Liver (tissue), 9 donors: Measurements from ENCODE around the gene RALGAPA2. TPM values are rescaled to one million over a fixed set of nuclear protein-coding genes. Genes with fewer than 3 reads are reported as not detected.

Experiments used
- DNase-seq: peaks from one replicate; pipeline ENCODE4 v3.0.0-alpha.2; 2017; ENCODE audit warnings: low spot score
- H3K27ac ChIP-seq, 2 donors: one replicate each; pipeline ENCODE4 v1.7.0; 2013; ENCODE audit warnings: inconsistent platforms in 2 of 2, low read length in 2 of 2, control low read depth in 1 of 2, low read depth in 1 of 2, mild to moderate bottlenecking in 1 of 2
- H3K27me3 ChIP-seq, 4 donors: one replicate each; pipeline versions ENCODE4 v1.6.1 to v1.7.0; 2013; ENCODE audit warnings: low read length in 3 of 4, inconsistent platforms in 1 of 4, mild to moderate bottlenecking in 1 of 4, moderate library complexity in 1 of 4; ENCODE audit not compliant: control insufficient read depth in 4 of 4, insufficient read depth in 4 of 4
- H3K36me3 ChIP-seq, 4 donors: one replicate each; pipeline versions ENCODE4 v1.6.1 to v1.7.0; 2013; ENCODE audit warnings: low read length in 3 of 4, mild to moderate bottlenecking in 3 of 4, low read depth in 1 of 4, moderate library complexity in 1 of 4; ENCODE audit not compliant: control insufficient read depth in 4 of 4, insufficient read depth in 3 of 4
- H3K4me1 ChIP-seq, 4 donors: one replicate each; pipeline versions ENCODE4 v1.6.1 to v1.7.0; 2013; ENCODE audit warnings: low read length in 3 of 4, mild to moderate bottlenecking in 3 of 4, moderate library complexity in 1 of 4; ENCODE audit not compliant: control insufficient read depth in 4 of 4, insufficient read depth in 4 of 4
- H3K4me3 ChIP-seq, 3 donors: one replicate each; pipeline versions ENCODE4 v1.6.1 to v1.7.0; 2013; ENCODE audit warnings: low read length in 3 of 3, control low read depth in 1 of 3, low read depth in 1 of 3, mild to moderate bottlenecking in 1 of 3
- H3K9ac ChIP-seq, 2 donors: one replicate each; pipeline ENCODE4 v1.7.0; 2013; ENCODE audit warnings: low read length in 2 of 2, mild to moderate bottlenecking in 2 of 2, moderate library complexity in 2 of 2, control low read depth in 1 of 2, low read depth in 1 of 2
- H3K9me3 ChIP-seq, 4 donors: one replicate each; pipeline versions ENCODE4 v1.6.1 to v1.7.0; 2013; ENCODE audit warnings: low read length in 3 of 4; ENCODE audit not compliant: control insufficient read depth in 4 of 4
- EGR1 ChIP-seq, 2 donors: IDR thresholded peaks; 2 replicates each; pipeline ENCODE4 v1.6.1; 2016 to 2018; ENCODE audit warnings: antibody characterized with exemption in 2 of 2, low read depth in 2 of 2
- FOXA1 ChIP-seq: IDR thresholded peaks from 2 replicates; pipeline ENCODE4 v1.6.1; 2016; ENCODE audit warnings: antibody characterized with exemption
- FOXA2 ChIP-seq: IDR thresholded peaks from 2 replicates; pipeline ENCODE4 v1.6.1; 2016; ENCODE audit warnings: antibody characterized with exemption
- GABPA ChIP-seq, 2 donors: IDR thresholded peaks in 1 of 2; conservative IDR thresholded peaks in 1 of 2; 2 replicates each; pipeline ENCODE4 v1.6.1; 2016; ENCODE audit warnings: antibody characterized with exemption in 2 of 2, mild to moderate bottlenecking in 1 of 2, moderate library complexity in 1 of 2
- HNF4A ChIP-seq, 2 donors: conservative IDR thresholded peaks; 2 replicates each; pipeline ENCODE4 v1.6.1; 2016; ENCODE audit warnings: antibody characterized with exemption in 2 of 2, mild to moderate bottlenecking in 2 of 2
- HNF4G ChIP-seq: IDR thresholded peaks from 2 replicates; pipeline ENCODE4 v1.6.1; 2016; ENCODE audit warnings: antibody characterized with exemption
- JUND ChIP-seq, 2 donors: IDR thresholded peaks; 2 replicates each; pipeline ENCODE4 v1.6.1; 2016; ENCODE audit warnings: antibody characterized with exemption in 2 of 2
- NR2F2 ChIP-seq: IDR thresholded peaks from 2 replicates; pipeline ENCODE4 v1.6.1; 2016; ENCODE audit warnings: antibody characterized with exemption
- RAD21 ChIP-seq, 2 donors: IDR thresholded peaks; 2 replicates each; pipeline ENCODE4 v1.6.1; 2016; ENCODE audit warnings: antibody characterized with exemption in 2 of 2, mild to moderate bottlenecking in 2 of 2
- RXRA ChIP-seq, 2 donors: IDR thresholded peaks; 2 replicates each; pipeline ENCODE4 v1.6.1; 2017 to 2018; ENCODE audit warnings: antibody characterized with exemption in 2 of 2, mild to moderate bottlenecking in 1 of 2
- SP1 ChIP-seq: IDR thresholded peaks from 2 replicates; pipeline ENCODE4 v1.6.1; 2018; ENCODE audit warnings: antibody characterized with exemption, mild to moderate bottlenecking
- TAF1 ChIP-seq: conservative IDR thresholded peaks from 2 replicates; pipeline ENCODE4 v1.6.1; 2016; ENCODE audit warnings: antibody characterized with exemption, mild to moderate bottlenecking
- YY1 ChIP-seq: IDR thresholded peaks from 2 replicates; pipeline ENCODE4 v1.6.1; 2016; ENCODE audit warnings: antibody characterized with exemption, mild to moderate bottlenecking
- WGBS: extraction: QIAGEN DNeasy Blood & Tissue Kit; methylation state at CpG from one replicate; pipeline ENCODE4 v1.1.7; 2013; 5-methylcytosine and 5-hydroxymethylcytosine counted together
- polyA plus RNA-seq, 2 donors: library from polyadenylated mRNA; stranded (reverse) in 1 of 2; unstranded in 1 of 2; fragments of 200-250 nt in 1 of 2; fragments of >200 nt in 1 of 2; fragmentation: Nextera tagmentation in 1 of 2; extraction: Ambion mirVana in 1 of 2; gene quantifications; one replicate each; pipeline versions ENCODE4 v1.2.1 to v1.2.3, GENCODE V29; 2013 to 2015
- total RNA-seq, 2 donors: library from RNA; depleted of rRNA; stranded (reverse); fragments of >200 nt; gene quantifications; one replicate each; pipeline ENCODE4 v1.2.3, GENCODE V29; 2014
- TF ChIP-seq, protein P1 (sequence below): IDR thresholded peaks from 2 replicates; pipeline ENCODE4 v1.6.1; 2016; ENCODE audit warnings: antibody characterized with exemption
- TF ChIP-seq, protein P2 (sequence below): IDR thresholded peaks from 2 replicates; pipeline ENCODE4 v1.6.1; 2016; ENCODE audit warnings: antibody characterized with exemption, mild to moderate bottlenecking
- TF ChIP-seq, protein P3 (sequence below): IDR thresholded peaks from 2 replicates; pipeline ENCODE4 v1.6.1; 2016; ENCODE audit warnings: antibody characterized with exemption
- TF ChIP-seq, protein P4 (sequence below): IDR thresholded peaks from 2 replicates; pipeline ENCODE4 v1.6.1; 2016; ENCODE audit warnings: antibody characterized with exemption
- donor health status: healthy.
- donor health status: healthy.
- donor health status: healthy.
- donor health status: healthy.
- donor health status: healthy.

Gene RALGAPA2
- total and polyA plus RNA-seq, 4 donors, result 14.8 to 89.9 (median 25.1) TPM

DNA sequence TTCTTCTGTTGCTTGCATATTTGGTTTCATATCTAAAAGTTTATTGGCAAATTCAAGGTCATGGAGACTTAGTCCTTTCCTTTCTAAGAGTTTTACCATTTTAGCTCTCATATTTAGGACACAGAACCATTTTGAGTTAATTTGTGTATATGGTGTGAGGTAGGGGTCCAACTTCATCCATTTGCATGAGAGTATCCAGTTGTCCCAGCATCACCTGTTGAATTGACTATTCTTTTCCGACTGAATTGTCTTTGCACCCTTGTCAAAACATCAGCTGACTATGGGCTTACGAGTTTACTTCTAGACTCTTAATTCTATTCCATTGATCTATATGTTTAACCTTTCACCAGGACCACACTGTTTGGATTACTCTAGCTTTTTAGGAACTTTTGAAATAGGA, 157.5 kb downstream of the RALGAPA2 start (continued):
- TF ChIP-seq NR2F2 (no peak), HNF4G (no peak), JUND (IDR thresholded peaks at IDR 0.05) (no peak)

DNA sequence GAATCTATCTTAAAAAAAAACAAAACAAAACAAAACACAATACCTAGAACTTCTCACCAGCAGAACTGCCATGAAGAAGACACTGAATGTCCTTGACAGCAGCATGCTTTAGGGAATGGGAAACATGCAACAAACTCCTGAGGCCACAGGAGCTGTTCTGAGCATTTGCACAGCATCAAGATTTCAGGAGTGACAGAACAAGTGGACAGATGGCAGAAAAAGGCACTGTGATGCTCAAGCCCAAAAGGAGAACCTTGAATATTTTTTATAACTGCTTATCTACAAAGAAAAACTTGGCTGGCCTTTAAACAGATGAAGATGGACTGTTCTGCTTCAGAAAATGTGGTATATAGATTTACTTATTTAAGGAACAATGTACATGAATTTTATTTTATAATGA, 158.9 kb downstream of the RALGAPA2 start:
- TF ChIP-seq, protein P1, sequence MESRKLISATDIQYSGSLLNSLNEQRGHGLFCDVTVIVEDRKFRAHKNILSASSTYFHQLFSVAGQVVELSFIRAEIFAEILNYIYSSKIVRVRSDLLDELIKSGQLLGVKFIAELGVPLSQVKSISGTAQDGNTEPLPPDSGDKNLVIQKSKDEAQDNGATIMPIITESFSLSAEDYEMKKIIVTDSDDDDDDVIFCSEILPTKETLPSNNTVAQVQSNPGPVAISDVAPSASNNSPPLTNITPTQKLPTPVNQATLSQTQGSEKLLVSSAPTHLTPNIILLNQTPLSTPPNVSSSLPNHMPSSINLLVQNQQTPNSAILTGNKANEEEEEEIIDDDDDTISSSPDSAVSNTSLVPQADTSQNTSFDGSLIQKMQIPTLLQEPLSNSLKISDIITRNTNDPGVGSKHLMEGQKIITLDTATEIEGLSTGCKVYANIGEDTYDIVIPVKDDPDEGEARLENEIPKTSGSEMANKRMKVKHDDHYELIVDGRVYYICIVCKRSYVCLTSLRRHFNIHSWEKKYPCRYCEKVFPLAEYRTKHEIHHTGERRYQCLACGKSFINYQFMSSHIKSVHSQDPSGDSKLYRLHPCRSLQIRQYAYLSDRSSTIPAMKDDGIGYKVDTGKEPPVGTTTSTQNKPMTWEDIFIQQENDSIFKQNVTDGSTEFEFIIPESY, result no peak
- TF ChIP-seq JUND (IDR thresholded peaks at IDR 0.05) (no peak), RAD21 (IDR thresholded peaks at IDR 0.05) (no peak), FOXA2 (no peak), GABPA (IDR thresholded peaks at IDR 0.05 in 1 of 2, conservative IDR thresholded peaks at IDR 0.05 in 1 of 2) (no peak)
- TF ChIP-seq, protein P2, sequence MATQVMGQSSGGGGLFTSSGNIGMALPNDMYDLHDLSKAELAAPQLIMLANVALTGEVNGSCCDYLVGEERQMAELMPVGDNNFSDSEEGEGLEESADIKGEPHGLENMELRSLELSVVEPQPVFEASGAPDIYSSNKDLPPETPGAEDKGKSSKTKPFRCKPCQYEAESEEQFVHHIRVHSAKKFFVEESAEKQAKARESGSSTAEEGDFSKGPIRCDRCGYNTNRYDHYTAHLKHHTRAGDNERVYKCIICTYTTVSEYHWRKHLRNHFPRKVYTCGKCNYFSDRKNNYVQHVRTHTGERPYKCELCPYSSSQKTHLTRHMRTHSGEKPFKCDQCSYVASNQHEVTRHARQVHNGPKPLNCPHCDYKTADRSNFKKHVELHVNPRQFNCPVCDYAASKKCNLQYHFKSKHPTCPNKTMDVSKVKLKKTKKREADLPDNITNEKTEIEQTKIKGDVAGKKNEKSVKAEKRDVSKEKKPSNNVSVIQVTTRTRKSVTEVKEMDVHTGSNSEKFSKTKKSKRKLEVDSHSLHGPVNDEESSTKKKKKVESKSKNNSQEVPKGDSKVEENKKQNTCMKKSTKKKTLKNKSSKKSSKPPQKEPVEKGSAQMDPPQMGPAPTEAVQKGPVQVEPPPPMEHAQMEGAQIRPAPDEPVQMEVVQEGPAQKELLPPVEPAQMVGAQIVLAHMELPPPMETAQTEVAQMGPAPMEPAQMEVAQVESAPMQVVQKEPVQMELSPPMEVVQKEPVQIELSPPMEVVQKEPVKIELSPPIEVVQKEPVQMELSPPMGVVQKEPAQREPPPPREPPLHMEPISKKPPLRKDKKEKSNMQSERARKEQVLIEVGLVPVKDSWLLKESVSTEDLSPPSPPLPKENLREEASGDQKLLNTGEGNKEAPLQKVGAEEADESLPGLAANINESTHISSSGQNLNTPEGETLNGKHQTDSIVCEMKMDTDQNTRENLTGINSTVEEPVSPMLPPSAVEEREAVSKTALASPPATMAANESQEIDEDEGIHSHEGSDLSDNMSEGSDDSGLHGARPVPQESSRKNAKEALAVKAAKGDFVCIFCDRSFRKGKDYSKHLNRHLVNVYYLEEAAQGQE, result no peak
- peaks cover 0 to 11% (median 9%) of the 10 kb centered on the region in 4 donors for H3K4me1 ChIP-seq
- no peak overlapping the region for H3K27ac ChIP-seq
- peaks cover 1 to 17% (median 10%) of the 10 kb centered on the region in 4 donors for H3K36me3 ChIP-seq
- H3K27me3 ChIP-seq, result no peaks in the 10 kb centered on the region
- no peak for DNase-seq
- H3K9me3 ChIP-seq, result no peaks in the 10 kb centered on the region
- H3K4me3 ChIP-seq, result no peak overlapping the region
- H3K9ac ChIP-seq, result no peak overlapping the region

DNA sequence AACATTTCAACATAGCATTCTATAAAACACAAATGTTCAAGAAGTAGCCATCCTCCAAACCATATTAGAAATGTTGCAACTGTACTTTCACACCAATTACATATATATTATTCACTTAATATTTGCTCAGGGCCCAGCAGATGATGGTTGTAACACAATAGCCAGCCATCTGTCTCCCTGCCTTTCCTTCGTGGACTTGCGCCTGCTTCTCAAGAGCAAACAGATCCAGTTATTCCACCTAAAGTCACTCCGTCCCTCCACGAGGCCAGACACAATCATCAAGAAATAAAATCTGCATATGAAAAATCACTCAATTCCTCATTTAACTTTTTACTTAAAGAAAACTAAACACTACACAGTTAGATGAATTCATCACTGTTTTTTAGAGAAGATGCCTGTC, 160.4 kb downstream of the RALGAPA2 start:
- Histone ChIP-seq H3K27me3 (no peaks in the 10 kb centered on the region), H3K4me3 (no peak overlapping the region), H3K36me3 (peaks cover 1 to 17% (median 9%) of the 10 kb centered on the region in 4 donors), H3K9me3 (no peaks in the 10 kb centered on the region), H3K9ac (no peak overlapping the region), H3K4me1 (peaks cover 0 to 24% (median 18%) of the 10 kb centered on the region in 4 donors), H3K27ac (no peak overlapping the region)
- 94% methylated on average over 4 of the region's 4 CpGs for WGBS
- TF ChIP-seq HNF4G (no peak), TAF1 (no peak), NR2F2 (no peak), SP1 (no peak), FOXA1 (no peak), RXRA (IDR thresholded peaks at IDR 0.05) (no peak), RAD21 (IDR thresholded peaks at IDR 0.05) (no peak), GABPA (IDR thresholded peaks at IDR 0.05 in 1 of 2, conservative IDR thresholded peaks at IDR 0.05 in 1 of 2) (no peak), HNF4A (conservative IDR thresholded peaks at IDR 0.05) (no peak), YY1 (no peak), JUND (IDR thresholded peaks at IDR 0.05) (no peak), EGR1 (IDR thresholded peaks at IDR 0.05; ENCODE audit: low read depth in 2 of 2) (no peak)
- TF ChIP-seq, protein P3, sequence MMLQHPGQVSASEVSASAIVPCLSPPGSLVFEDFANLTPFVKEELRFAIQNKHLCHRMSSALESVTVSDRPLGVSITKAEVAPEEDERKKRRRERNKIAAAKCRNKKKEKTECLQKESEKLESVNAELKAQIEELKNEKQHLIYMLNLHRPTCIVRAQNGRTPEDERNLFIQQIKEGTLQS, result no peak
- TF ChIP-seq, protein P2, result no peak
- TF ChIP-seq, protein P1, result no peak
- TF ChIP-seq, protein P4, sequence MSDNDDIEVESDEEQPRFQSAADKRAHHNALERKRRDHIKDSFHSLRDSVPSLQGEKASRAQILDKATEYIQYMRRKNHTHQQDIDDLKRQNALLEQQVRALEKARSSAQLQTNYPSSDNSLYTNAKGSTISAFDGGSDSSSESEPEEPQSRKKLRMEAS, result no peak
- no peak for DNase-seq
